Coronary artery (tissue), 2 donors: ENCODE results near the gene PTPRM.

Experiments
- DNase-seq: peaks from one replicate; pipeline ENCODE4 v3.0.0-alpha.2; 2017; ENCODE audit warnings: low spot score
- H3K27ac ChIP-seq, 2 donors: fragments of 200-600 bp; sonication (generic); one replicate each; pipeline ENCODE4 v1.5.1; 2016 to 2019
- H3K4me3 ChIP-seq: fragments of 200-600 bp; sonication (generic); 2 replicates; pipeline ENCODE4 v1.5.1; 2016; ENCODE audit warnings: mild to moderate bottlenecking, moderate library complexity
- TF ChIP-seq, protein P1 (sequence below): fragments of 200-600 bp; sonication (generic); IDR thresholded peaks from one replicate; pipeline ENCODE4 v1.5.1; 2019; ENCODE audit warnings: antibody characterized with exemption

The PTPRM gene

DNA sequence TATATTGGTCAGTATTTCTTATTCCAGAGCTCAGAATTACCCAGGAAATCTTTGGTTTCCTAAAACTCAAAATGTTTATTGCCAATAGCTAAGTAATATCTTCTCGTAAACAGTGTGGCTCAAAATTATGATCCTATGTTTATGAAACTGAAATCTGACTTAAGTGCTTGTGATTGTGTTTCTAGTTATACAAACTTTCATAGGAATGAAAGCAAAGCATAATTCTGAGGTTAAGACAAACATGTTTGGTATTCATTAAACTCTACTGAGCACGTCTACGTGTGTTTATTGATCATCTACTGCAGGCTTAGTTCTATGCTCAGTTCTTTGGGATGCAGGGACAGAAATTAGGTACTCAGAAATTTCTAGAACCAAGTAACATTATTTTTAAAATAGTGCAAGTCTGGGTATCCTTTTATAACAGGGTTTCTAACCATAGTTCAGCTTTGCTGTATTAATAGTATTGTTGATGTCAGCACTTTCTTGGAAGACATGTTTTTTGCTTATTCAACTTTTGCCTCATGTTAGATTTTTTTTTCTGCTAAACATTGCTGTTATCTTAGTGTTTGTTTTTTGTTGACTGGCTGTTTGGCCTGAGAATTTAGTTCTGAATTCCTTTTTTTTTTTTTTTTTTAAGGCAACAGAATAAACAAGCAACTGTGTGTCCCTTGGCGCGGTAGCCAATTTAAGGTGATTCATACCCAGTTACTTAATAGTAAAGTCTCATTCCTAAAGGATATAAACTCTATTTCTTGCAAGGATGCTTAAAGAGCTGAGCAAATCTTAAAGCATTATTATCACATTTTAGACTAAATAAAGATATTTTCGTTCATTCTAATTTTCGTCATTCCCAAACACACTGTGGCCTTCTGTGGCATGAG is 31.3 kb downstream of the PTPRM start:
- Histone ChIP-seq H3K4me3 (no peak overlapping the region), H3K27ac (no peak overlapping the region)
- no peak for DNase-seq
- TF ChIP-seq, protein P1, sequence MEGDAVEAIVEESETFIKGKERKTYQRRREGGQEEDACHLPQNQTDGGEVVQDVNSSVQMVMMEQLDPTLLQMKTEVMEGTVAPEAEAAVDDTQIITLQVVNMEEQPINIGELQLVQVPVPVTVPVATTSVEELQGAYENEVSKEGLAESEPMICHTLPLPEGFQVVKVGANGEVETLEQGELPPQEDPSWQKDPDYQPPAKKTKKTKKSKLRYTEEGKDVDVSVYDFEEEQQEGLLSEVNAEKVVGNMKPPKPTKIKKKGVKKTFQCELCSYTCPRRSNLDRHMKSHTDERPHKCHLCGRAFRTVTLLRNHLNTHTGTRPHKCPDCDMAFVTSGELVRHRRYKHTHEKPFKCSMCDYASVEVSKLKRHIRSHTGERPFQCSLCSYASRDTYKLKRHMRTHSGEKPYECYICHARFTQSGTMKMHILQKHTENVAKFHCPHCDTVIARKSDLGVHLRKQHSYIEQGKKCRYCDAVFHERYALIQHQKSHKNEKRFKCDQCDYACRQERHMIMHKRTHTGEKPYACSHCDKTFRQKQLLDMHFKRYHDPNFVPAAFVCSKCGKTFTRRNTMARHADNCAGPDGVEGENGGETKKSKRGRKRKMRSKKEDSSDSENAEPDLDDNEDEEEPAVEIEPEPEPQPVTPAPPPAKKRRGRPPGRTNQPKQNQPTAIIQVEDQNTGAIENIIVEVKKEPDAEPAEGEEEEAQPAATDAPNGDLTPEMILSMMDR = no peak

- Histone ChIP-seq H3K4me3 (no peak overlapping the region), H3K27ac (no peak overlapping the region)
- TF ChIP-seq, protein P1 = no peak
- DNase-seq = no peak
Observed at GRCh38 chr18:7600036-7600435, 32.9 kb downstream of the PTPRM start.

GRCh38 chr18:7600528-7601245 is 33.6 kb downstream of the PTPRM start:
- no peak for DNase-seq
- TF ChIP-seq, protein P1 = no peak
- no peak overlapping the region for H3K27ac ChIP-seq
- no peak overlapping the region for H3K4me3 ChIP-seq

DNA sequence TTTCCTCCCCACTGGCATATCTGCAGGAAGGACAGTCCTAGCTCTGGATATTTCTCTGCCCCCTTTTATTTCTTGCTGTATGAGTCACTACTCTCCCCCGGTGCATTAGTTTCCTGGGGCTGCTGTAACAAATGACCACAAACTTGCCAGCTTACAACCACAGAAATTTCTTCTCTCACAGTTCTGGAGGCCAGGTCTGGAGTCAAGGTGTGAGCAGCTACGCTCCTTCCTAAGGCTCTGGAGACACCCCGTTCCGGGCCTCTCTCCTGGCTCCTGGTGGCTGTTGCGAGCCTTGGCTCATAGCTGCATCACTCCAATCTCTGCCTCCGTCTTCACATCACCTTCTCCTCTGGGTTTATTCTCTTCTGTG is 34.1 kb downstream of the PTPRM start:
- H3K4me3 ChIP-seq = no peak overlapping the region
- TF ChIP-seq, protein P1 = no peak
- H3K27ac ChIP-seq = no peak overlapping the region
- DNase-seq = no peak

DNA sequence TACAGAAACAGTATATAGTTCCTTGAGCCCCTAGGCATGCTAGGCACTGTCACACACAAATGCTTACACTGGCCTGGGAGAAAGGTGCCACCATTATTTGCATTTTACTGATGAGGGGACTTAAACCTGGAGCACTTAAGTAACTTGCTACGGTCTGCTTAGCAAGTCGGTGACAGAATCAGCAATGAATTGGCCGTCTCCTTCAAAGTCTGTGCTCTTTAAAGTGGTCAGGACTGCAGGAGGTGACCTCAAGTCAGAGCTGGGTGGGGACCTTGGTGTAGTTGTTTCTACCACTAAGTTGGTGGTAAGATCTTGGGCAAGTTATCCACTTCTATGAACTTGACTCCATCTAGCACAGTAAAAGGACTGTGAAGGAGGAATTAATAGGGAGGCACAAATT is 34.8 kb downstream of the PTPRM start:
- TF ChIP-seq, protein P1 = no peak
- no peak for DNase-seq
- Histone ChIP-seq H3K4me3 (no peak overlapping the region), H3K27ac (no peak overlapping the region)

- no peak overlapping the region for H3K4me3 ChIP-seq
- TF ChIP-seq, protein P1 = no peak
- H3K27ac ChIP-seq = no peak overlapping the region
- DNase-seq = no peak
Observed at GRCh38 chr18:7603259-7604000, 36.3 kb downstream of the PTPRM start.
